Immature natural killer cell (primary cell): ENCODE results near the gene DMAC2. TPM values are rescaled to one million over a fixed set of nuclear protein-coding genes. Genes with fewer than 3 reads are reported as not detected.
A peak's percentile ranks its signal among the peaks of the same experiment; 100 is the strongest.
"Not testable (repeated sequence)": the region's sequence is repeated elsewhere in the genome, so short reads cannot be mapped to it uniquely, and the experiment has no call there.

Source experiments
- DNase-seq, 3 donors: peaks; one replicate each; pipeline ENCODE4 v3.0.0; 2022; ENCODE audit warnings: mixed read lengths in 1 of 3
- H3K27ac Mint-ChIP-seq, 6 donors: one replicate each; pipeline ENCODE4 v1.8.0; 2020; ENCODE audit warnings: mixed read lengths in 6 of 6, mild to moderate bottlenecking in 5 of 6, inconsistent platforms in 4 of 6, moderate library complexity in 3 of 6
- H3K27me3 Mint-ChIP-seq, 3 donors: one replicate each; pipeline ENCODE4 v1.8.0; 2020 to 2021; ENCODE audit warnings: low read depth in 3 of 3, mild to moderate bottlenecking in 3 of 3, mixed read lengths in 3 of 3, moderate library complexity in 3 of 3, inconsistent platforms in 1 of 3
- H3K36me3 Mint-ChIP-seq, 3 donors: one replicate each; pipeline ENCODE4 v1.8.0; 2020; ENCODE audit warnings: mixed read lengths in 3 of 3, inconsistent platforms in 2 of 3, mild to moderate bottlenecking in 2 of 3
- H3K4me1 Mint-ChIP-seq, 2 donors: one replicate each; pipeline ENCODE4 v1.8.0; 2020; ENCODE audit warnings: inconsistent platforms in 2 of 2, mild to moderate bottlenecking in 2 of 2, mixed read lengths in 2 of 2, moderate library complexity in 1 of 2
- H3K4me3 Mint-ChIP-seq, 5 donors: one replicate each; pipeline ENCODE4 v1.8.0; 2020; ENCODE audit warnings: mild to moderate bottlenecking in 5 of 5, mixed read lengths in 5 of 5, inconsistent platforms in 3 of 5, moderate library complexity in 3 of 5
- H3K9me3 Mint-ChIP-seq, 6 donors: one replicate each; pipeline ENCODE4 v1.8.0; 2020; ENCODE audit warnings: mild to moderate bottlenecking in 6 of 6, mixed read lengths in 6 of 6, inconsistent platforms in 4 of 6, moderate library complexity in 3 of 6
- polyA plus RNA-seq, 3 donors: library from polyadenylated mRNA; unstranded; fragments of 300-500 nt; fragmentation: Illumina TruSeq; gene quantifications; one replicate each; pipeline ENCODE4 v1.2.3, GENCODE V29; 2021

The DMAC2 gene
- polyA plus RNA-seq, 3 donors from 2014 or later: 70.5 to 90.4 (median 77.3) TPM

DNA sequence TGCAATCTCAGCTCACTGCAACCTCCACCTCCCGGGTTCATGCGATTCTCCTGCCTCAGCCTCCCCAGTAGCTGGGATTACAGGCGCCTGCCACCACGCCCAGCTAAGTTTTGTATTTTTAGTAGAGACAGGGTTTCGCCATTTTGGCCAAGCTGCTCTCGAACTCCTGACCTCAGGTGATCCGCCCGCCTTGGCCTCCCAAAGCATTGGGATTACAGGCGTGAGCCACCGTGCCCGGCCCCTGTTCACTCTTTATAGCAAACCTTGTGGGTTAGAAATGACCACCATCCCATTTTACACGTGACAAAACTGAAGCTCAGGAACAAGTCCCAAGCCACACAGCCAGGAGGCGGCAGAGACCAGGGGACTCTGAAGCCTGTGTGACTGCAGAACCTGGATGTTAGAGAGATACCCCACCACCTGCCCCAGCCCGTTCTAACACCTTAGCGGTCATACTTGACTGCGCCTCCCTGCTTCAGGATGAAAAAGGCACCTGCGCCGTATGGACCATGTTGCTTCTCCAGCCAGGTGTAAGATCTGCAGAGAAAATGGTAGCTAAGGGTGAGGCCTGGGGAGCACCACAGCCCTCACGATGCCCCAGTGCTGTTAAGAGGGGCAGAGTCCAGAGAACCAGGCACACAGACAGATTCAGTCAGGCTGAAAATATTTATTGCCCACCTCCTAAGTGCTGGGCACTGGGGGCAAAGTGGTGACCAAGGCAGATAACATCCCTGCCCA is 3.6 kb downstream of the DMAC2 start:
- Mint-ChIP-seq H3K27me3 (peaks cover 0 to 3% (median 1%) of the 10 kb centered on the region in 3 donors), H3K9me3 (no peaks in the 10 kb centered on the region), H3K4me1 (peaks cover under 1 to 17% of the 10 kb centered on the region in 2 donors), H3K36me3 (peaks cover 3 to 12% (median 6%) of the 10 kb centered on the region in 3 donors), H3K27ac (peak overlapping the region in 2 of 6 donors; percentile 9 to 14), H3K4me3 (no peak overlapping the region)
- no peak for DNase-seq

- not testable (repeated sequence) for H3K4me3 Mint-ChIP-seq, H3K9me3 Mint-ChIP-seq, H3K27ac Mint-ChIP-seq, H3K27me3 Mint-ChIP-seq, DNase-seq
- Mint-ChIP-seq H3K4me1 (peaks cover 3 to 22% of the 10 kb centered on the region in 2 donors), H3K36me3 (peaks cover 3 to 12% (median 6%) of the 10 kb centered on the region in 3 donors)
Observed at GRCh38 chr19:41435376-41435775, 4.3 kb downstream of the DMAC2 start.

- Mint-ChIP-seq H3K36me3 (peaks cover 3 to 12% (median 6%) of the 10 kb centered on the region in 3 donors), H3K4me3 (no peak overlapping the region), H3K9me3 (no peaks in the 10 kb centered on the region), H3K27ac (peak overlapping the region in 1 of 6 donors; percentile 8), H3K4me1 (peaks cover 3 to 22% of the 10 kb centered on the region in 2 donors), H3K27me3 (peaks cover 0 to 1% (median 0%) of the 10 kb centered on the region in 3 donors)
- no peak for DNase-seq
Observed at GRCh38 chr19:41434450-41434849, 5.3 kb downstream of the DMAC2 start.

- peaks cover 16 to 35% of the 10 kb centered on the region in 2 donors for H3K4me1 Mint-ChIP-seq
- peaks cover 3 to 16% (median 6%) of the 10 kb centered on the region in 3 donors for H3K36me3 Mint-ChIP-seq
- no peak overlapping the region for H3K4me3 Mint-ChIP-seq
- no peaks in the 10 kb centered on the region for H3K9me3 Mint-ChIP-seq
- peaks cover 0 to 1% (median 0%) of the 10 kb centered on the region in 3 donors for H3K27me3 Mint-ChIP-seq
- no peak for DNase-seq
- no peak overlapping the region for H3K27ac Mint-ChIP-seq
Observed at GRCh38 chr19:41433171-41433570, 6.5 kb downstream of the DMAC2 start.

- Mint-ChIP-seq H3K4me1 (peaks cover 27 to 41% of the 10 kb centered on the region in 2 donors), H3K27me3 (peaks cover 3 to 7% (median 5%) of the 10 kb centered on the region in 3 donors), H3K9me3 (no peaks in the 10 kb centered on the region), H3K4me3 (no peak overlapping the region), H3K36me3 (peaks cover 6 to 16% (median 6%) of the 10 kb centered on the region in 3 donors), H3K27ac (peak overlapping the region in 1 of 6 donors; percentile 41)
- peak in 1 of 3 donors; percentile 27 for DNase-seq
Observed at GRCh38 chr19:41431426-41432386, 8.0 kb downstream of the DMAC2 start.

GRCh38 chr19:41430922-41431321 is 8.8 kb downstream of the DMAC2 start:
- Mint-ChIP-seq H3K9me3 (no peaks in the 10 kb centered on the region), H3K4me3 (no peak overlapping the region), H3K36me3 (peaks cover 6 to 16% (median 6%) of the 10 kb centered on the region in 3 donors), H3K27me3 (peaks cover 3 to 7% (median 5%) of the 10 kb centered on the region in 3 donors), H3K27ac (peak overlapping the region in 1 of 6 donors; percentile 29), H3K4me1 (peaks cover 27 to 43% of the 10 kb centered on the region in 2 donors)
- DNase-seq: no peak

DNA sequence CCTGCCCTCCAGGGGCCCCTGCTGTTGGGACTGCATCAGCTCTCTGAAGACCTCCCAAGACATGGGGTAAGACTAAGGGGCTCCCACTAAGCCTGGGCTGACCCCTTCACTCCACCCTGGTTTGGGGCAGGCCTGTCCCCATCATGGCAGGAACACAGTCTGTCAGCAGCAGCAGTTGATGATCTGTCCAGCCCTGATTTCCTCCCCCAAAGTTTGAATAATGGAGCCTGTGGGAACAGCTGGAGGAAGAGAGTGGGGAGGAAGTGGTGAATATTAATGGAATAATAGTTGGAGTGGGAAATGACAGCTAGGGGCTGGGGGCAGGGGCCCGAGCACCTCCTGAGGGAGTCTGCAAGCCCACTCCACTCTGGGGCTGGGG is 11.2 kb downstream of the DMAC2 start:
- peaks cover 5 to 9% (median 5%) of the 10 kb centered on the region in 3 donors for H3K27me3 Mint-ChIP-seq
- peaks cover 3 to 12% (median 6%) of the 10 kb centered on the region in 3 donors for H3K36me3 Mint-ChIP-seq
- H3K27ac Mint-ChIP-seq: peak overlapping the region in 3 of 6 donors; percentile 58 to 74 (median 61)
- H3K4me3 Mint-ChIP-seq: peak overlapping the region in 4 of 5 donors; percentile 29 to 69 (median 48)
- DNase-seq: no peak
- no peaks in the 10 kb centered on the region for H3K9me3 Mint-ChIP-seq
- peaks cover 35 to 37% of the 10 kb centered on the region in 2 donors for H3K4me1 Mint-ChIP-seq

DNA sequence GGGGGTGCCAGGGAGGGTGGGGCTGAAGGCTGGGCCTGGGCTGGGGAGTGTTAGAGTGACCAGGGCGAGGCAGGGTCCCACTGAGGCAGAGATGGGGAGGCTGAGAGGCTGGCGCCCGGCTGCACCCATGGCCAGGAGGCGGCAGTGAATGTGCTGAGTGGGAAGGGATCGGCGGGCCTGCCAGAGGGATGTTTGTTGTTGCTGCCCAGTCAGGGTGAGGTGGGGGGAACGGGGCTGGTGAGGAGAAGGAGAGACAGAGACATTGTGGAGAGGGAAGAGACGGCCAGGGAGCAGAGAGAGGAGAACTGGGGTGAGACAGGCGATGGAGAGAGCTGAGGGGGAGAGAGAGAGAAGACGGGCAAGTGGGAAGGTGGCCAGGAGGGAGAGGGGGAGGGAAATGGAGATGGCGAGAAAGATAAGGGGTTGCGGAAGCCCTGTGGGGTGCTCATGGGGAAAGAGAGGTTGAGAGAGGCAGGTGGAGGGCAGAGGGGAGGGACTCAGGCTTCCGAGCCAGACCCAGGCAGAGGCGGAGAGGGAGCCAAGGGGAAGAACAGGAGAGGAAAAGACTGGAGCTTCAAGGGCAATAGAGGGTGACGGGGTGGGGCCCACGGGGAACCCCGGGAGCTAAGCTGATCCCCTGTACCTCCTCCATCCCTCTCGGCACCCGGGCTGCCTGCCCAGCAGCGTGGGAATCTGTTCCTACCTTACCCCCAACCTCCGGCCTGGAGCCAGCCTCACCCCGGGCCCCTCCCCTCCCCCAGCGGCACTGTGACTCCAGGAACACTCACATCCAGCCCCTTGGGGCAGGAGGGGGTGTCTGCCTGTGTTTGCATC is 11.8 kb downstream of the DMAC2 start:
- H3K36me3 Mint-ChIP-seq: peaks cover 3 to 12% (median 6%) of the 10 kb centered on the region in 3 donors
- H3K27me3 Mint-ChIP-seq: peaks cover 5 to 9% (median 5%) of the 10 kb centered on the region in 3 donors
- H3K4me1 Mint-ChIP-seq: peaks cover 35 to 37% of the 10 kb centered on the region in 2 donors

GRCh38 chr19:41426952-41427646 is 12.6 kb downstream of the DMAC2 start, which contains the start of gene B3GNT8:
B3GNT8 (minus strand) TSS chr19:41427374; CDS start chr19:41426778, 596 bp downstream.
- peaks cover 4 to 10% (median 5%) of the 10 kb centered on the region in 3 donors for H3K27me3 Mint-ChIP-seq
- peak within 1 kb of the TSS; percentile 87 to 94 (median 91) for H3K4me3 Mint-ChIP-seq
- no peaks in the 10 kb centered on the region for H3K9me3 Mint-ChIP-seq
- H3K27ac Mint-ChIP-seq: peak within 1 kb of the TSS; percentile 80 to 97 (median 91)
- peaks cover under 1 to 11% (median 3%) of the 10 kb centered on the region in 3 donors for H3K36me3 Mint-ChIP-seq
- peaks cover 35 to 37% of the 10 kb centered on the region in 2 donors for H3K4me1 Mint-ChIP-seq
- DNase-seq: peak in 2 of 3 donors; percentile 29 to 32

More for the DNA sequence above, 11.8 kb downstream of the DMAC2 start:
- peak overlapping the region; percentile 74 to 97 (median 91) for H3K27ac Mint-ChIP-seq
- peak overlapping the region; percentile 87 to 94 (median 91) for H3K4me3 Mint-ChIP-seq
- no peaks in the 10 kb centered on the region for H3K9me3 Mint-ChIP-seq
- peak; percentile 60 to 72 (median 67) for DNase-seq

- Mint-ChIP-seq H3K27me3 (peaks cover 4 to 10% (median 5%) of the 10 kb centered on the region in 3 donors), H3K27ac (peak overlapping the region in 4 of 6 donors; percentile 16 to 90 (median 53)), H3K4me3 (peak overlapping the region; percentile 20 to 76 (median 21)), H3K9me3 (no peaks in the 10 kb centered on the region), H3K36me3 (peaks cover 3 to 17% (median 3%) of the 10 kb centered on the region in 3 donors), H3K4me1 (peaks cover 33 to 35% of the 10 kb centered on the region in 2 donors)
- no peak for DNase-seq
Observed at GRCh38 chr19:41426116-41426841, 13.4 kb downstream of the DMAC2 start.

- Mint-ChIP-seq H3K9me3 (no peaks in the 10 kb centered on the region), H3K4me3 (peak overlapping the region in 3 of 5 donors; percentile 20 to 41 (median 21)), H3K27ac (peak overlapping the region in 2 of 6 donors; percentile 46 to 60), H3K36me3 (peaks cover 3 to 21% (median 3%) of the 10 kb centered on the region in 3 donors), H3K27me3 (peaks cover 4 to 10% (median 5%) of the 10 kb centered on the region in 3 donors), H3K4me1 (peaks cover 27 to 32% of the 10 kb centered on the region in 2 donors)
- no peak for DNase-seq
Observed at GRCh38 chr19:41425174-41426115, 14.3 kb downstream of the DMAC2 start.
